ENCODE results near the gene LEP. TPM values are rescaled to one million over a fixed set of nuclear protein-coding genes. Genes with fewer than 3 reads are reported as not detected.

The LEP gene
- total RNA-seq, 1 experiment from 2014 or later, result not detected

GRCh38 chr7:128299109-128299607 lies 58.1 kb downstream of the LEP start:
- Mint-ChIP-seq H3K9me3 (peaks cover 0 to 2% of the 10 kb centered on the region in 2 experiments; a peak in 2 of 5 replicates), H3K4me3 (peak overlapping the region; percentile 21 to 53; a peak in 4 of 5 replicates), H3K27ac (peak overlapping the region; percentile 82 to 96 (median 95)), H3K36me3 (ENCODE audit: insufficient read depth in 1 of 3, low read depth in 3 of 3) (peaks cover 3 to 10% (median 5%) of the 10 kb centered on the region in 3 experiments; a peak in 5 of 7 replicates), H3K4me1 (peaks cover 34 to 38% of the 10 kb centered on the region in 2 experiments), H3K27me3 (ENCODE audit: low read depth) (no peaks in the 10 kb centered on the region)
- Histone ChIP-seq H2BK5ac (ENCODE audit: insufficient read length, low read length) (peak overlapping the region; percentile 77), H2AK5ac (ENCODE audit: insufficient read length, low read length) (no peak overlapping the region), H2BK20ac (ENCODE audit: low read depth, low read length, poor library complexity, severe bottlenecking) (no peak overlapping the region), H3K23ac (ENCODE audit: insufficient read length, low read depth, low read length) (no peak overlapping the region), H2BK15ac (ENCODE audit: low read depth, low read length) (no peak overlapping the region), H3K9ac (ENCODE audit: extremely low read depth, insufficient read length, low read length) (peak overlapping the region; percentile 6), H3K79me2 (ENCODE audit: insufficient read depth, low read length) (no peaks in the 10 kb centered on the region), H3K4ac (ENCODE audit: low read depth, low read length) (no peak overlapping the region), H4K20me1 (ENCODE audit: control insufficient read depth, insufficient read depth, insufficient read length) (no peaks in the 10 kb centered on the region), H3K9me3 (ENCODE audit: control insufficient read depth, low read depth, low read length) (no peaks in the 10 kb centered on the region), H3K23me2 (ENCODE audit: insufficient read length, low read depth, low read length, poor library complexity, severe bottlenecking) (no peaks in the 10 kb centered on the region), H2BK12ac (ENCODE audit: insufficient read length, low read depth, low read length) (no peak overlapping the region), H3K27me3 (ENCODE audit: insufficient read depth, low read length) (no peaks in the 10 kb centered on the region), H4K5ac (ENCODE audit: insufficient read length, low read depth, low read length) (no peak overlapping the region), H3K56ac (ENCODE audit: insufficient read length, low read depth, low read length) (no peak overlapping the region), H3K27ac (ENCODE audit: insufficient read length, low read depth, low read length) (peak overlapping the region; percentile 86), H3K18ac (ENCODE audit: insufficient read length, low read depth, low read length) (no peak overlapping the region), H3K4me1 (ENCODE audit: insufficient read depth, low read length) (peaks cover 11% of the 10 kb centered on the region; the same call in 1 of the 2 replicates), H2BK120ac (ENCODE audit: low read depth, low read length, poor library complexity, severe bottlenecking) (no peak overlapping the region), H4K91ac (ENCODE audit: insufficient read length, low read depth, low read length) (no peak overlapping the region), H3T11ph (ENCODE audit: low read length) (no peak overlapping the region), H3K14ac (ENCODE audit: insufficient read depth, low read length) (no peak overlapping the region), H2AFZ (ENCODE audit: low read length) (no peak overlapping the region), H4K8ac (replicated peaks; ENCODE audit: insufficient read length, low read depth, low read length) (no peak overlapping the region), H3K79me1 (ENCODE audit: insufficient read depth, low read depth, low read length, poor library complexity, severe bottlenecking) (no peaks in the 10 kb centered on the region), H3K4me2 (ENCODE audit: insufficient read depth, insufficient read length, low read length) (peak overlapping the region; percentile 45)
- TF ChIP-seq CTCF (conservative IDR thresholded peaks at IDR 0.05), result no peak
- WGBS (ENCODE audit: extremely low coverage, insufficient read length, low lambda C conversion rate), result no CpG with 5 or more reads among the region's 7 CpGs
- DNase-seq, result peak; percentile 58

Data from H9 (cell line).